OCI-LY1 (cell line): ENCODE measurements around the gene HPSE2.

Source experiments
- EZH2 ChIP-seq: fragments of 200-600 bp; sonication (generic), shearing (Covaris generic); IDR thresholded peaks from 2 replicates; pipeline ENCODE4 v1.8.0; 2017; ENCODE audit warnings: borderline replicate concordance, mixed run types, mild to moderate bottlenecking, antibody characterized with exemption, low read length, moderate library complexity, mixed read lengths
- TF ChIP-seq, protein P1 (sequence below): fragments of 200-600 bp; sonication (generic), shearing (Covaris generic); IDR thresholded peaks from 2 replicates; pipeline ENCODE4 v1.5.1; 2017; ENCODE audit warnings: mild to moderate bottlenecking, antibody characterized with exemption, low read length, moderate library complexity, mixed read lengths

DNA sequence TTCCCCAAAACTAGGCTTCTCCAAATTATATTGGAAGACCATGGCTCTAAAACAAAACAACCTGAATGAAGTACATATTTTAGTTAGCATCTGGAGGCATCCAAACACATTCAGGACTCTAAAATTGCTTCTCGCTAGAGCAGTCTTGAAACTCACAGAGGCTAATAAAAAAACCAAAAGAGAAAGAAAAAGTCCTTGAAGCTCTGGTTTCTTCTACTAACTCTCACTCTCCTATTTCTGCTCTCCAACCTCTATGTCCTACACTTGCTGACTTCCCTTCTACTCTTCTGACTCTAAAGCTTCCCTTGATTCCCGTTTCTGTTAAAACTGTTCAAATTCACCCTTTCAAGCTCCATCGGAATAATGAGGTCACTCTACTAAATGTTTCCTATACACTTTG, 418.3 kb downstream of the HPSE2 start:
- TF ChIP-seq, protein P1, sequence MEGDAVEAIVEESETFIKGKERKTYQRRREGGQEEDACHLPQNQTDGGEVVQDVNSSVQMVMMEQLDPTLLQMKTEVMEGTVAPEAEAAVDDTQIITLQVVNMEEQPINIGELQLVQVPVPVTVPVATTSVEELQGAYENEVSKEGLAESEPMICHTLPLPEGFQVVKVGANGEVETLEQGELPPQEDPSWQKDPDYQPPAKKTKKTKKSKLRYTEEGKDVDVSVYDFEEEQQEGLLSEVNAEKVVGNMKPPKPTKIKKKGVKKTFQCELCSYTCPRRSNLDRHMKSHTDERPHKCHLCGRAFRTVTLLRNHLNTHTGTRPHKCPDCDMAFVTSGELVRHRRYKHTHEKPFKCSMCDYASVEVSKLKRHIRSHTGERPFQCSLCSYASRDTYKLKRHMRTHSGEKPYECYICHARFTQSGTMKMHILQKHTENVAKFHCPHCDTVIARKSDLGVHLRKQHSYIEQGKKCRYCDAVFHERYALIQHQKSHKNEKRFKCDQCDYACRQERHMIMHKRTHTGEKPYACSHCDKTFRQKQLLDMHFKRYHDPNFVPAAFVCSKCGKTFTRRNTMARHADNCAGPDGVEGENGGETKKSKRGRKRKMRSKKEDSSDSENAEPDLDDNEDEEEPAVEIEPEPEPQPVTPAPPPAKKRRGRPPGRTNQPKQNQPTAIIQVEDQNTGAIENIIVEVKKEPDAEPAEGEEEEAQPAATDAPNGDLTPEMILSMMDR, result no peak
- no peak for TF ChIP-seq EZH2
